Muscle layer of duodenum (tissue), 2 donors: Measurements from ENCODE around the gene CHEK2.
"Not testable (repeated sequence)": the region's sequence is repeated elsewhere in the genome, so short reads cannot be mapped to it uniquely, and the experiment has no call there.

Experiments used
- H3K27ac ChIP-seq: one replicate; pipeline ENCODE4 v1.7.0; 2013; ENCODE audit warnings: mild to moderate bottlenecking, low read length
- H3K27me3 ChIP-seq: one replicate; pipeline ENCODE4 v1.7.0; 2013; ENCODE audit warnings: low read depth, mild to moderate bottlenecking, control low read depth, low read length
- H3K36me3 ChIP-seq, 2 donors: one replicate each; pipeline ENCODE4 v1.7.0; 2013; ENCODE audit warnings: low read length in 2 of 2, control low read depth in 1 of 2, mild to moderate bottlenecking in 1 of 2; ENCODE audit not compliant: insufficient read depth in 2 of 2, control insufficient read depth in 1 of 2
- H3K4me1 ChIP-seq, 2 donors: one replicate each; pipeline ENCODE4 v1.7.0; 2013; ENCODE audit warnings: low read length in 2 of 2, mild to moderate bottlenecking in 2 of 2, control low read depth in 1 of 2, moderate library complexity in 1 of 2; ENCODE audit not compliant: insufficient read depth in 2 of 2, control insufficient read depth in 1 of 2
- H3K4me3 ChIP-seq, 2 donors: one replicate each; pipeline ENCODE4 v1.7.0; 2013; ENCODE audit warnings: low read length in 2 of 2, low read depth in 1 of 2, mild to moderate bottlenecking in 1 of 2
- H3K9me3 ChIP-seq, 2 donors: one replicate each; pipeline ENCODE4 v1.7.0; 2013; ENCODE audit warnings: low read length in 2 of 2, control low read depth in 1 of 2, mild to moderate bottlenecking in 1 of 2; ENCODE audit not compliant: control insufficient read depth in 1 of 2
- donor health status: healthy.

CHEK2 gene

GRCh38 chr22:28711820-28712777 is 29.5 kb downstream of the CHEK2 start:
- Histone ChIP-seq H3K27ac (peak overlapping the region; percentile 36), H3K36me3 (peaks cover 3% of the 10 kb centered on the region in 2 donors), H3K4me3 (no peak overlapping the region), H3K4me1 (no peaks in the 10 kb centered on the region), H3K9me3 (no peaks in the 10 kb centered on the region), H3K27me3 (no peaks in the 10 kb centered on the region)

- H3K4me1 ChIP-seq, result no peaks in the 10 kb centered on the region
- H3K4me3 ChIP-seq, result no peak overlapping the region
- H3K9me3 ChIP-seq, result no peaks in the 10 kb centered on the region
- H3K27me3 ChIP-seq, result no peaks in the 10 kb centered on the region
- peaks cover 3% of the 10 kb centered on the region in 2 donors for H3K36me3 ChIP-seq
- peak overlapping the region; percentile 36 for H3K27ac ChIP-seq
Measured at GRCh38 chr22:28711341-28711740, 30.3 kb downstream of the CHEK2 start.

- peak overlapping the region; percentile 86 for H3K27ac ChIP-seq
- H3K27me3 ChIP-seq, result no peaks in the 10 kb centered on the region
- H3K4me1 ChIP-seq, result no peaks in the 10 kb centered on the region
- no peaks in the 10 kb centered on the region for H3K9me3 ChIP-seq
- H3K36me3 ChIP-seq, result peaks cover 3% of the 10 kb centered on the region in 2 donors
- no peak overlapping the region for H3K4me3 ChIP-seq
Measured at GRCh38 chr22:28710576-28711191, 30.9 kb downstream of the CHEK2 start.

- no peaks in the 10 kb centered on the region for H3K4me1 ChIP-seq
- H3K4me3 ChIP-seq, result no peak overlapping the region
- peaks cover 3% of the 10 kb centered on the region in 2 donors for H3K36me3 ChIP-seq
- H3K27ac ChIP-seq, result peak overlapping the region; percentile 86
- no peaks in the 10 kb centered on the region for H3K9me3 ChIP-seq
- H3K27me3 ChIP-seq, result no peaks in the 10 kb centered on the region
Measured at GRCh38 chr22:28710107-28710506, 31.5 kb downstream of the CHEK2 start.

- no peaks in the 10 kb centered on the region for H3K4me1 ChIP-seq
- H3K36me3 ChIP-seq, result no peaks in the 10 kb centered on the region
- no peak overlapping the region for H3K27ac ChIP-seq
- no peaks in the 10 kb centered on the region for H3K27me3 ChIP-seq
- H3K4me3 ChIP-seq, result no peak overlapping the region
- no peaks in the 10 kb centered on the region for H3K9me3 ChIP-seq
Measured at GRCh38 chr22:28706845-28707244, 34.8 kb downstream of the CHEK2 start.

- Histone ChIP-seq H3K9me3 (no peaks in the 10 kb centered on the region), H3K4me3 (no peak overlapping the region), H3K4me1 (no peaks in the 10 kb centered on the region), H3K27ac (no peak overlapping the region), H3K36me3 (no peaks in the 10 kb centered on the region), H3K27me3 (no peaks in the 10 kb centered on the region)
Measured at GRCh38 chr22:28703436-28703835, 38.2 kb downstream of the CHEK2 start.

- H3K4me3 ChIP-seq, result no peak overlapping the region
- H3K36me3 ChIP-seq, result no peaks in the 10 kb centered on the region
- H3K9me3 ChIP-seq, result no peaks in the 10 kb centered on the region
- H3K27ac ChIP-seq, result no peak overlapping the region
- H3K27me3 ChIP-seq, result no peaks in the 10 kb centered on the region
- H3K4me1 ChIP-seq, result no peaks in the 10 kb centered on the region
Measured at GRCh38 chr22:28702891-28703290, 38.7 kb downstream of the CHEK2 start.

- H3K27ac ChIP-seq, H3K27me3 ChIP-seq, H3K4me1 ChIP-seq, H3K4me3 ChIP-seq, H3K9me3 ChIP-seq, H3K36me3 ChIP-seq: not testable (repeated sequence)
Measured at GRCh38 chr22:28693041-28693760, 48.4 kb downstream of the CHEK2 start.

- not testable (repeated sequence) for H3K36me3 ChIP-seq, H3K4me1 ChIP-seq, H3K9me3 ChIP-seq, H3K4me3 ChIP-seq, H3K27me3 ChIP-seq, H3K27ac ChIP-seq
Measured at GRCh38 chr22:28689796-28690195, 51.8 kb downstream of the CHEK2 start.

GRCh38 chr22:28682966-28683365 is 58.7 kb downstream of the CHEK2 start:
- H3K36me3 ChIP-seq, H3K9me3 ChIP-seq, H3K4me1 ChIP-seq, H3K27ac ChIP-seq, H3K27me3 ChIP-seq, H3K4me3 ChIP-seq: not testable (repeated sequence)

- H3K4me3 ChIP-seq, H3K27me3 ChIP-seq, H3K9me3 ChIP-seq, H3K36me3 ChIP-seq, H3K4me1 ChIP-seq, H3K27ac ChIP-seq: not testable (repeated sequence)
Measured at GRCh38 chr22:28680813-28681490, 60.7 kb downstream of the CHEK2 start.
